Panc1 (cell line): ENCODE results near the gene SLC34A3. TPM values are rescaled to one million over a fixed set of nuclear protein-coding genes. Genes with fewer than 3 reads are reported as not detected.

ENCODE experiments used
- ATAC-seq: fragments of 200-7000 bp; cut with Tn5 transposase; 2 replicates; pipeline ENCODE4 v1.9.1; 2020; ENCODE audit warnings: mild to moderate bottlenecking, moderate library complexity
- BruUV-seq: library from RNA; stranded (reverse); fragments of 400-500 nt; replicated peaks from 2 replicates; lab custom pipeline; 2021; lab: Mats Ljungman, UMichigan
- CTCF ChIA-PET: fragments of 300-600 bp; sonication (Branson Sonifier 250); formaldehyde crosslinking; loops from one replicate; lab custom pipeline; 2022; ENCODE audit warnings: antibody characterized with exemption; lab: Charles Lee
- POLR2A ChIA-PET: fragments of 300-600 bp; sonication (Branson Sonifier 250); formaldehyde crosslinking; loops from one replicate; lab custom pipeline; 2022; ENCODE audit warnings: antibody characterized with exemption; lab: Charles Lee
- DNase-seq: peaks from one replicate; pipeline ENCODE4 v3.0.0-alpha.2; 2010; ENCODE audit warnings: low read depth, low spot score
- H3K27ac ChIP-seq: 2 replicates; pipeline ENCODE4 v1.5.1; 2011; ENCODE audit warnings: mild to moderate bottlenecking, low read length, inconsistent platforms
- H3K27me3 ChIP-seq: fragments of 200-500 bp; sonication (Bioruptor generic); 2 replicates; pipeline ENCODE4 v1.6.0; 2014; ENCODE audit warnings: low read length, inconsistent platforms; ENCODE audit not compliant: control insufficient read depth, insufficient read depth
- H3K36me3 ChIP-seq: fragments of 200-500 bp; sonication (Bioruptor generic); 2 replicates; pipeline ENCODE4 v1.5.1; 2014; ENCODE audit warnings: inconsistent platforms, mild to moderate bottlenecking, low read length, moderate library complexity; ENCODE audit not compliant: control insufficient read depth, insufficient read depth
- H3K4me1 ChIP-seq: 2 replicates; pipeline ENCODE4 v1.5.1; 2011; ENCODE audit warnings: inconsistent platforms, mild to moderate bottlenecking, low read length, moderate library complexity; ENCODE audit not compliant: control insufficient read depth, insufficient read depth
- H3K4me3 ChIP-seq, 2 experiments: 2 replicates each; pipeline ENCODE4 v1.5.1; 2011 to 2012; ENCODE audit warnings: low read depth in 2 of 2, low read length in 2 of 2, mild to moderate bottlenecking in 2 of 2, inconsistent platforms in 1 of 2, moderate library complexity in 1 of 2
- H3K9me3 ChIP-seq: fragments of 200-500 bp; sonication (Bioruptor generic); 2 replicates; pipeline ENCODE4 v1.5.1; 2014; ENCODE audit warnings: low read depth, mild to moderate bottlenecking, inconsistent platforms, low read length, moderate library complexity; ENCODE audit not compliant: control insufficient read depth, insufficient read depth
- CTCF ChIP-seq: fragments of 450-650 bp; IDR thresholded peaks from 2 replicates; pipeline ENCODE4 v1.5.1; 2017; ENCODE audit warnings: mild to moderate bottlenecking
- POLR2AphosphoS5 ChIP-seq: IDR thresholded peaks from 2 replicates; pipeline ENCODE4 v1.6.1; 2012; ENCODE audit warnings: mild to moderate bottlenecking, low read depth, low read length, moderate library complexity
- REST ChIP-seq, 2 experiments: IDR thresholded peaks; 2 replicates each; pipeline ENCODE4 v1.6.1; 2011 to 2012; ENCODE audit warnings: low read depth in 2 of 2, control low read depth in 1 of 2, low read length in 1 of 2, mild to moderate bottlenecking in 1 of 2, moderate library complexity in 1 of 2; ENCODE audit not compliant: insufficient read depth in 1 of 2
- SIN3A ChIP-seq: IDR thresholded peaks from 2 replicates; pipeline ENCODE4 v1.6.1; 2012; ENCODE audit warnings: low read depth, mild to moderate bottlenecking, low read length, moderate library complexity, borderline replicate concordance; ENCODE audit not compliant: insufficient read depth
- TCF7L2 ChIP-seq: IDR thresholded peaks from 2 replicates; pipeline ENCODE4 v1.6.1; 2011; ENCODE audit warnings: mild to moderate bottlenecking, low read depth, low read length, inconsistent platforms
- in situ Hi-C: cut with HindIII; loops from 2 replicates; pipeline ENCODE4 v1.10.0; 2016; ENCODE audit warnings: low sequenced_read_pairs, low pct_unique_long_range_greater_than_20kb
- intact Hi-C: fragments of 100-400 bp; cut with micrococcal nuclease; formaldehyde crosslinking; loops from one replicate; pipeline ENCODE4 v1.10.0; 2022; ENCODE audit not compliant: unreplicated experiment
- total RNA-seq: library from RNA; stranded (reverse); gene quantifications from one replicate; pipeline ENCODE4 v1.2.1, GENCODE V29; 2021; ENCODE audit not compliant: unreplicated experiment

Gene SLC34A3
- total RNA-seq, 1 experiment from 2014 or later, result not detected

- H3K27ac ChIP-seq, result no peak within 1 kb of the TSS
- no TSS peak for BruUV-seq
- no peak for TF ChIP-seq REST (IDR thresholded peaks at IDR 0.05; ENCODE audit: insufficient read depth in 1 of 2, low read depth in 2 of 2, low read length in 1 of 2)
- TF ChIP-seq SIN3A, result no peak
- TF ChIP-seq CTCF, result no peak
- H3K36me3 ChIP-seq, result no peaks in the 10 kb centered on the region; the same call in 1 of the 2 replicates
- no peak within 1 kb of the TSS for H3K4me3 ChIP-seq
- POLR2A ChIA-PET, result no interaction called here
- ATAC-seq, result no peak
- intact Hi-C loops, result no loop called here
- H3K4me1 ChIP-seq, result peaks cover 11% of the 10 kb centered on the region
- no peaks in the 10 kb centered on the region for H3K27me3 ChIP-seq
- in situ Hi-C loops, result no loop called here
- no peaks in the 10 kb centered on the region for H3K9me3 ChIP-seq
- CTCF ChIA-PET, result interaction anchor here (1.0 kb wide), 1 partner anchor 15 kb away, joined by 3 read pairs; no protein-coding TSS in a partner anchor
- no peak for DNase-seq
These were observed 20.4 kb downstream of the SLC34A3 start, which contains the start of gene STPG3 for GRCh38 chr9:137251194-137251461. TSS of gene STPG3 (plus strand) at chr9:137251286. CDS start at chr9:137251287, 1 bp downstream.

- no peaks in the 10 kb centered on the region for H3K9me3 ChIP-seq
- ATAC-seq, result no peak
- intact Hi-C loops, result no loop called here
- no TSS peak for BruUV-seq
- ChIA-PET POLR2A (no interaction called here), CTCF (interaction anchor here (1.0 kb wide), 1 partner anchor 15 kb away, joined by 3 read pairs; no protein-coding TSS in a partner anchor)
- in situ Hi-C loops, result no loop called here
- DNase-seq, result no peak
- H3K4me1 ChIP-seq, result peaks cover 16% of the 10 kb centered on the region
- H3K27me3 ChIP-seq, result no peaks in the 10 kb centered on the region
- H3K4me3 ChIP-seq, result no peak overlapping the region
- no peak overlapping the region for H3K27ac ChIP-seq
- TF ChIP-seq SIN3A (no peak), REST (IDR thresholded peaks at IDR 0.05; ENCODE audit: insufficient read depth in 1 of 2, low read depth in 2 of 2, low read length in 1 of 2) (no peak), TCF7L2 (no peak), POLR2AphosphoS5 (no peak), CTCF (no peak)
- H3K36me3 ChIP-seq, result no peaks in the 10 kb centered on the region; the same call in 1 of the 2 replicates
These were observed 21.0 kb downstream of the SLC34A3 start for GRCh38 chr9:137251490-137252268.
